HG03159 (cell line): ENCODE measurements around the gene RETN.
A peak's percentile ranks its signal among the peaks of the same experiment; 100 is the strongest.

Source experiments
- ATAC-seq: cut with Tn5 transposase; IDR thresholded peaks from one replicate; pipeline ENCODE4 v1.9.1; 2021; ENCODE audit warnings: mild to moderate bottlenecking, moderate library complexity; ENCODE audit not compliant: unreplicated experiment

The RETN gene

DNA sequence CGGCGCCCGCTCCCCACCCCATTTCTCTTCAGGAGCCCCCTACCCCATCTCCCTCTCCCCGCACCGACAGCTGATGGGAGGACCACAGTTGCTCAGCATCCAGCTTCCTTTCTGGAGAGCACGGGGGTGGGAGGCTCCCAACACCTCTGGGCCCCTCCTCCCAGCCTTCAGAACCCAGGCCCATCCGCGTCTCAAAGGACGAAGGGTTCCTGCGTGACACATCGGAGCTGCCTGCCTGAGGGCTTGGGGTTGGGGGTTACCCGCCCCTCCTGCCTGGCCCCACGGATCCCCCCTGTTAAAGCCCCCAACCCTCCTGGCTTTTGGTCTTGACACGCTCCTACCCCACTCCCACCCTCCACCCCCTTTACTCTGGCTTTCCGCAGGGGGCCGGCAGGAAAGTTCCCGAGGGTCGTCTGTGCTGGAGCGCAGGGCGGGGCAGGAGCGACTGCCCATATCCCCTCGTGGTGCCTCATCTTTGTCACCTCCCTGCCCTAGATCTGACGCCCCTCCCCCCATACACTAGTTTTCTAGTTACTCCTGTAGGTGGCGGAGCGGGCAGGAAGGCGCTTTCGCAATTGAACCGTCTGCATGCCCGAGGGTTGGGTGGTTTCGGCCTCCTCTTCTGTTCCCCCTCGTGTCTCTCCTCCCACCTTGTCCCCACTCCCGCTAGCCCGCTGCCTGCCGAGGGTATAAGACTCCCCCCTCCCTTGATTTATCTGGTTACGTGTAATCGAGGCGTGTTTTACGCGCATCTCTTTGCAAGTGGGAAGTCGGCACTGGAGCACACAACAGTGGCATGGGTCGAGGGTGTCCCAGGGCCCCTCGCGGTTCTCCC is 12.7 kb downstream of the RETN start:
- ATAC-seq = no peak

DNA sequence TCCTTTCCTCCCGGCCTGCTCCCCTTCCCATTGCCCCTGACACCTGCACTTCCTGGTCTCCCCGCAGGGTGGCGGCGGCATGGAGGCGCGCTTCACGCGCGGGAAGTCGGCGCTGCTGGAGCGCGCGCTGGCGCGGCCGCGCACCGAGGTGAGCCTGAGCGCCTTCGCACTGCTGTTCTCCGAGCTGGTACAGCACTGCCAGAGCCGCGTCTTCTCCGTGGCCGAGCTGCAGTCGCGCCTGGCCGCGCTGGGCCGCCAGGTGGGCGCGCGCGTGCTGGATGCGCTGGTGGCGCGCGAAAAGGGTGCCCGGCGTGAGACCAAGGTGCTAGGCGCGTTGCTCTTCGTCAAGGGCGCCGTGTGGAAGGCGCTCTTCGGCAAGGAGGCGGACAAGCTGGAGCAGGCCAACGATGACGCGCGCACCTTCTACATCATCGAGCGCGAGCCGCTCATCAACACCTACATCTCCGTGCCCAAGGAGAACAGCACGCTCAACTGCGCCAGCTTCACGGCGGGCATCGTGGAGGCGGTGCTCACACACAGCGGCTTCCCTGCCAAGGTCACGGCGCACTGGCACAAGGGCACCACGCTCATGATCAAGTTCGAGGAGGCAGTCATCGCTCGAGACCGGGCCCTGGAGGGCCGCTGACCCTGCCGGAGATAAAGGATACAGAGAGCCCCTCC is 13.5 kb downstream of the RETN start:
- ATAC-seq = no peak

DNA sequence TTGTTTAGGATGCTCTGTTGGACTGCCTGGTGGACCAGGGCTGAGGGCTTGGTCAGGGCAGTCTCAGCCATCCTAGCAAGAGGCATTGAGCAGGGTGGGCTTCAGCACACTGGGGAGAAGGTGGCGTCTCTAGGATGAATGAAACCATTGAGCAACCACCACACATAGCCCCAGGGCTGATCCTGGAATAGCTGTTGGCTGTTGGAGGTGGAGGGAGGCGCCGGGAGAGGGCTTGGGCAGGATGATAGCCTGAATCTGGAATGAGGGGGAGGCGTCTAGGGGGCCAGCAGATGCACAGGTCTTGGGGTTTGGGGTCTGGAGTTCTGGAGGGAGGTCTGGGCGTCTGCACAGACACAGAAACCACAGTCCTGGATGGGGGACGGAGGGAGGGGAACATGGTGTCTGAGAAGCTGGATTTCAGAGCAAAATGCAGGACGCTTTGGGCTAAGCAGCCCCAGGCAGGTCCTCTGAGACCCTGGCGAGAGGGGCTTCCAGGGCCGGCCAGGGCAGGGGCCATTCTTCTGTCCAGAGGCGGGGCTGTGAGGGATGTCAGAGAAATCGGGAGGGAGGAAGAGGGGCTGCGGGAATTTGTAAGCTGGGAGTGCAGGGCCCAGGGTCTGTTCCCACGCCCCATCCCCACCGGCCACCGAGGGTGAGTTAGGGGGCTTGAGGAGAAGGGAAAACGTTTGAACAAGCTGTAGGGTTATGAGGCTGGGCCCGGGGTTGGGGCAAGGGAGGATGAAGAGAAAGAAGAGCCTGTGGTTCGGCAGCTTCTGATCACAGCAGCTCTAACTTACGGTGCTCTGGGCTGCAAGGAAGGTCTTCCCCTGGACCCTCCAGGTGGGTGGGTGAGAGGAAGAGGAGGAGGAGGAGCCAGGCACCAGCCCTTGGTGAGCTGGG is 16.9 kb downstream of the RETN start:
- ATAC-seq = no peak

DNA sequence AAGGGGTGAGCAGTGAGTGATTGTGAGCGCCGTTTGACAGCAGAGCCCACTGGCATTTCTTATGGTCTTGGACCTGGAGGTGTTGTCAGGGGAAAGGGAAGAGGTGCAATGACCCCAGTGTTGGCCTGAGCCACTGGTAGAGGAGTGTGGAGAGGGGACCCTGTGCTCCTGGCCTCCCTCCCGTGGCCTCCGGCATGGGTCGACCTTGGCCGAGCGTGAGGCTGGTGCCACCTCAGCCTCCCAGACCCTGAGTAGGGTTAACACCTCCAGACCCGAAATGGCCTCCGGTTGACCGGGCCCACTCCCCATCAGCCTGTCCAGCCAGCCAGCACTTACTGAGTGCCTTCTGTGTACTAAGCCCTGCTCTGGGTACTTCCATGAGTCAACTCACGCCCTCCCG is 18.3 kb downstream of the RETN start:
- no peak for ATAC-seq

DNA sequence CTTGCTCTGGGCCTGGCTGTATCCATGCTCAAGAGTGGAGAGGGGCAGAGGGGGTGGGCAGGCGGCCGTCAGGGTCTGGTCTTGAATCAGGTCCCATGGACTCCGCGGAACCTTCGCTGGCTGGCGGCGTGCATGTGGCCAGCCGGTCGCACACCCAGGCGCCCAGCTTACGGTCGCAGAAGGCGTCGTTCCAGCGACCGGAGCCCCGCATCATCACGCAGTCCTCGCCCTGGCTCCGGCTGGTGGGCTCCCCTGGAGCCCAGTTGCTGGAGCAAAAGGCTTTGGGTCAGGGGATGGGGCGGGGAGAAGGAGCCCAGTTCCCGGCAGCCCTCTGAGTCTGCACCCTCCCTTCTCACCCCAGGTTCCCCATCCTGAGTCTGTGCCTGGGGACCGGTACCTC is 20.3 kb downstream of the RETN start:
- ATAC-seq = no peak

DNA sequence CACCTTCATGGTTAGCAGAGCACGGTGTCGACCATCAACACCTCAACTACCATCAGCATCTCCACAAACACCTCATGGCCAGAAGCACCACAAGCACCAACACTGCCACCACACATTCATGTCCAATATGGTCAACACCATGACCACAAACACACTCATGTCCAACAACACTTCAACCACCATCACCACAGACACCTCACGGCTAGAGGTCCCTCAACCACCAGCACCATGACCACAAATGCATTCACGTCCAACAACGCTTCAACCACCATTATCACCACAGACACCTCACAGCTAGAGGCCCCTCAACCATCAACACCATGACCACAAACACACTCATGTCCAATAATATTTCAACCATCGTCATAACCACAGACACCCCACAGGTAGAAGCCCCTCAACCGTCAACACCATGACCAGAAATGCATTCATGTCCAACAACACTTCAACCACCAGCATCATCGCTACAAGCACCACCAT is 22.0 kb downstream of the RETN start:
- no peak for ATAC-seq

DNA sequence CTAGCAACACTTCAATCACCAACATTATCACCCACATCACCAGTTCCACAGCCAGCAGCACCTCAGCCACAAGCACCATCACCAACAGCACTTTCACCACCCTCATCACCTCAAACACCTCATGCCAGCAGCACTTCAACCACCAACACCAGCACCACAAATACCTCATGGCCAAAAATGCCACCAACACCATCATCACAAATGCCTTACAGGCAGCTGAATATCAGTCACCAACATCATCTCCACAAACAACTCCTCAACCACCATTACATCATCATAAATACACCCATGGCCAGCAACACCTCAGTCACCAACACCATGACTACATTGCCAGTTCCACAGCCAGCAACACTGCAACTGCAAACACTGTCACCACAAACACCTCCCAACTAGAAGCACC is 22.6 kb downstream of the RETN start:
- ATAC-seq = no peak

DNA sequence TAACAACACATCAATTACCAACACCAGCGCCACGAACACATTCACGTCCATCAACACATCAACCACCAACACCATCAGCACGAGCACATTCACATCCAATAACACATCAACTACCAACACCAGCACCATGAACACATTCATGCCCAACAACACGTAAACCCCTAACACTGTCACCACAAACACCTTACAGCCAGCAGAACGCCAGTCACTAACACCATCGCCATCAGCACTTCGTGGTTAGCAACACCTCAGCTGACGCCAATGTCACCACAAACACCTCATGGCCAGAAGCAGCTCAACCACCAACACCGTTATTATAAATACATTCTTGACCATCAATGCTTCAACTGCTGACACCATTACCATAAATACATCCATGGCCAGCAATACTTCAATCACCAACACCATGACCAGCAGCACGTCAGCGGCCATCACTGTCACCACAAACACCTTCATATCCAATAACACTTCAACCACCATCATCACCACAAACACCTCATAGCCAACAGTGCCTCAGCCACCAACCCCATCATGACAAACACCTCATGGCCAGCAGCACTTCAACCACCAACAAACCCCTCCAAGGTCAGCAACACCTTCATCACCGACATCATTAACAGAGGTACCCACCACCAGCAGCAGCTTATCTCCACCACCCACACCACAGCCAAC is 23.7 kb downstream of the RETN start:
- ATAC-seq = no peak

DNA sequence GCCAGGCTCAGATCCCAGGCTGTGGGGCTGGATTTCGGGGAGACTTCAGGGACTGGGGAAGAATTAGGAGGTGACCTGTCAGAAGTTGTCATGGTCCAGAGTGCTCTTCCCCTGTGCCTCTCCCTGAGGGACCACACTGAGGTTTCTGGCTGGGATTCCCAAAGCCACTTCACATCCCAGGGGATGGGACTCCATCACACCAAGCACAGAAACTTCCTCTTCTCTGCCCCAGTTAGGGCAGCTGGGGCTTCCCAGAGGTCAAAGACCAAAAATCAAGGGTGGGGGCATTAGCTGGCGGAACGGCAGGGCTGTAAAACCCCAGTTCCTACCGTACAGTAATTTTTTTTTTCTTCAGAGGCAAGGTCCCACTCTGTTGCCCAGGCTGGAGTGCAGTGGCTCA is 25.6 kb downstream of the RETN start:
- ATAC-seq = no peak

DNA sequence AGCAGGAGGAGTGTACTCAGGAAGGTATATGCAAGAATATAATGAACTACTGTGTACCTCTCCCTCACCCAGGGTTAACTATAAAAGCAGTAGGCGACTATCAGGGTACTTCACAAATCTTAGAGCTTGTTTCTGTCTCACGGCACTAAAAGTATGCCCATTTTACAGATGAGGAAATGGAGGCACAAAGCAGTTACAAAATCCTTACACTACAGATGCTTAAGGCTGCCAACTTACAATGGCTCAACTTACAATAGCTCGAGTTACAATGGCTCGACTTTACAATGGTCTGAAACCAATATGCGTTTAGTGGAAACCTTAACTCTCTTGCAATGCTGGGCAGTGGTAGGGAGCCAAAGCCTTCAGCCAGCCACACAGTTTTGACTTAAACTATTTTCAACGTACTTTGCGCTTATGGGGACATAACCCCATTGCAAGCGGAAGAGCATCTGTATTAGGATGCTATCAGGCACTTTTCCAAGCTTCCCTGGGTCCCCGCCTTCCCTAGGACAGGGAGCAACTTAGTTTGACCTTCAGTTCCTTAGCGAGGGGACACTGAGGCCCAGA is 29.0 kb downstream of the RETN start:
- no peak for ATAC-seq

DNA sequence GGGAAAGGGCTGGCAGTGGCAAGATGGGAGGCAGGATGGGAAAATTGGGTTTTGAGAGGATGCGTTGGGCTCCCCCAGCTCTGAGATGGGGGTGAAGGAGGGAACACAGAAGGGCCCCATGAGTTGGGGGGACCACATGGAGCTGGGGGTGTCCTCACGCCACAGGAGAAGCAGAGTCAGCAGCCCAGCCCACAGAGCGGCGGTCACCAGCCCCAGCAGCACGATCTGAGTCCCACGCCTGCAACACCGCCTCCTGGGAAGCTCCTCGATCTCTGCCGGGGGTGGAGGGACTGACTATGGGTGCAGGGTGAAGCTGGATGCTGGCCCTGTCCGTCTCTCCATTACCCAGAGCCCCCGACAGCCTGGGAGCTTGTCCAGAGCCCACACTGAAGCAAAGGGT is 29.7 kb downstream of the RETN start:
- no peak for ATAC-seq

DNA sequence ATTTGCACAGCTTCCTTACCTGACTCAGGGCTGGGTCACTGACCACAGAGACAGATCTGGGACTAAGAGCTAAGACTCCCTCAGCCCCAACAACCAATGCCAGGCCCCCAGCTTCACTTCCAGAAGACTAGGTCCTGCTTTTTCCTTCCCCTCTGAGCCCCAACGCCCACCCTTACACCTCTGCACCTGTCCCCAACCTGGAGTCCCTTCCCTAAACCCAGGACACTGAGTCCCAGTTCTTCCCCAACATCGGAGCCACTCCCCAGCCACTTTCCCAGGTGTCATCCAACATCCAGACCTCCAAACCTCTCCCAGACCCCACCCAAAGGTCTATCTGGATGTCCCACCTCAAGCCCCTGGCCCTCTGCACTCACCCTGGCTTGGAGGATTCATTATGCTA is 30.2 kb downstream of the RETN start:
- no peak for ATAC-seq

DNA sequence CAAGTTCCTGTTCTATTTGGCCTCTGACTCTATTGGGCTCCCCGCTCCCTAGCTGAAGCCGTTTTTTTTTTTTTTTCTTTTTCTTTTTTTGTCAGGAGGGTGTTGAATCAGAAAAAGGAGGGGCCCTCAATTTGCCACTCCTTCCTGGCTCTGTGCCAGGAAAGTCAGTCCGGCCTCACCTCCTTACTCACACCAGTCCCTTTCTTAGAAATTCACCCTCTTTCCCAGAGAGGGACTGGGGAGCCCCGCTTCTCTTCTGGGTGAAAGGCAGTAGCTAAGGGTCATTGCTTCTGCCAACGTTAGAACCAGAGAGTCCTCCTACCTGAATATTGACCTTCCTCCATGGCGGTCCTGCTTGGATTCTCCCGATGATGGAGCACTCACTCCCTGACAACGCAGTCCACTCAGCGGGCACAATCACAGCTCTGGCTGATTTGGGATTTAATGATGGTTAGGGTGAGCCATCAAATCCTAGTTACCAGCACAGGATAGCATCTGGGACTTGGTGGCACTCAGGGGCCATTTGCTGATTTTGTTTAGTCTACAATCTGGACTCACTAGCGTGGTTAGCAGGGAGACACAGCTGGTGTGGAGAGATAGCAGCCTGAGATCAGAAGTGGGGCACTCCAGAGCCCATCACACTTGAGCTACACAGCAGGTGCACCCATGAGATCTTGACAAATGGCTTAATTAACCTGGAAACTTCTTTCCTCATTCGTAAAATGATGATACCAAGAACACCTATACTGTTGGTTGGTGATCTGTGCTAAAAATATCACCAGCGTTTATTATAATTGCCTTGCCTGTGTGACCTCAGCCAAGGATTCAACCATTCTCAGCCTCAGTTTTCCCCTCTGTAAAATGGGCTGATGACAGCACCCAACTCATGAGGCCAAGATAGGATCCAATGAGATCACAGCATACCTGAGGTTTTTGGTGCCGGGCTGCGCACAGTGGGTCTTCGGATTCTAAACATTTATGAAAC is 30.9 kb downstream of the RETN start:
- ATAC-seq = no peak

DNA sequence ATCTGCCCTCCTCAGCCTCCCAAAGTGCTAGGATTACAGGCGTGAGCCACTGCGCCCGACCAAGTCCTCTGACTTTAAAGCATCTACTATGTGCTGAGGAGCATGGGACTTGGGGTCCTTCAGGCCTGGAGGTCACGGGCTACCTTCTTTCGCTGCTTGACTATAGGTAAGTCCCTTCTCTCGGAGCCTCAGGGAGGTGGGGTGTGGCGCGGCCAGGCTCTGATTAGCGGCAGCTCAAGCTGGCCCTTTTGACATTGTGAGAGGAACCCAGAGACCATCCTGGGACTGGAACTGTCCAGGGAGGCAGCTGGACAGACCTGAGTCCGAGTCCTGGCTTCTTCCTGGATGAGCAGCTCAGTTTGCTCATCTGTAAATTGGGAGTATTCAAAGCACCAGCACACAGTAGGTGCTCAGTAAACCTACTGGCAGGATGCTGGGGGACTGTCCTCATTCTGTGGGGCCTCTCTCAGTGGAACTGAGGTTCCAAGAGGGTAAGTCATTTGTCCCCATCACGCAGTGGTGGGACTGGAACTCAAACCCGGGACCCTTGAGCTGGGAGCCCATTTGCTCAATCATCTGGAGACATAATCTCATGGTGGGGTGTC is 32.3 kb downstream of the RETN start:
- no peak for ATAC-seq

DNA sequence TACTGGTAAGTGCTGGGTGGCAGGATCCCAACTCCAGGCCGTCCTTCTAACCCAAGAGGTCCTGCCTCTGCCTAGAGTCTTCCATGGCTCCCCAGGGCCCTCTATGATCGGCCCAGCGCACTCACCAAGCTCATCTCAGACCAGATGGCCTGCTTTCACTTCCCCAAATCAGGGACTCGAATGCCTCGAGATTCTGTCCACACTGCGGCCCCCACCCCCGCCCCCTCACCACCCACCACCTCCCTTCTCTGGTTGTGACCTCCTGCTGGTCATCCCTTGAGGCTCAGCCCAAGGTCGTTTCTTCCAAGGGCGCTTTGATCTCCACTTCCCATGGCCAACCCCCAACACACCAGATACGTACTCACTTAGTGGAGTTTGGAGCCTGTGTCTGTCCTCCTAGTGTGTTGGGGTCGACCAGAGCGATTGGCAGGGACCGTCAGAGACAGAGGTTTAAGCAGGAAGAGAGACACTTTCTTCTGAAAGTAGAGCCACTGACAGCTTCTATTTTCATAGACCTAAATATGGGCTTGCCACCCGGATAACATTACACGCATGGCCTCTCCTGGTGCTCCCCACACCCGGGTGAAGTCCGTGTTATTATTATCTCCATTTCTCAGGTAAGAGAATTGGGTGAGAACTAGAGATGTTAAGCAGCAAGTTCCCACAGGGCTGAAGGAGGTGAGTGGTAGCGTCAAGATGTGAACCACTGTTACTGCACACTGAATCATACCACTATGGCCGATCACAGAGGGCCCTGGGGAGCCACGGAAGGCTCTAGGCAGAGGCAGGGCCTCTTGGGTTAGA is 33.0 kb downstream of the RETN start, which contains the start of gene FCER2:
Gene FCER2 (minus strand): TSS at position 478 of the 804 bp plus-strand sequence. CDS start 2,371 bp downstream, outside the sequence.
- ATAC-seq = peak; percentile 38

DNA sequence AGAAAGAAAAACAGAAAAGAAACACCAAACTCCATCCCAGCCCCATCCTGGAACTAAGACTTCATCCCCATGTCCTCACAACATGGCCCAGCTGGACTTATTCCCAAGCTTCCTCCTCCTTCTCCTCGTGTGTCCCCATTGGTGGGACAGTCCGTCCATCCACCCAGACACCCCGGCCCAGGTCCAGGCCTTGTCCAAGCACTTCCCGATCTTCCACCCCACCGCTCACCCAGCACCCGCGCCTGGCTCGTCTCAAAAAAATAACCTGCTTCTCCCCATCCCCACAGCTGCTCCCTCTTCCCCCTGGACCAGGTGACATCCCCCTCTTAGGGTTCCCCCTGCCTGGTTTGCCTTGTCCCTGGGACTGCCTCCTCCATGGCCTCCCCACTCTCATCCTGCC is 34.5 kb downstream of the RETN start:
- ATAC-seq = no peak

DNA sequence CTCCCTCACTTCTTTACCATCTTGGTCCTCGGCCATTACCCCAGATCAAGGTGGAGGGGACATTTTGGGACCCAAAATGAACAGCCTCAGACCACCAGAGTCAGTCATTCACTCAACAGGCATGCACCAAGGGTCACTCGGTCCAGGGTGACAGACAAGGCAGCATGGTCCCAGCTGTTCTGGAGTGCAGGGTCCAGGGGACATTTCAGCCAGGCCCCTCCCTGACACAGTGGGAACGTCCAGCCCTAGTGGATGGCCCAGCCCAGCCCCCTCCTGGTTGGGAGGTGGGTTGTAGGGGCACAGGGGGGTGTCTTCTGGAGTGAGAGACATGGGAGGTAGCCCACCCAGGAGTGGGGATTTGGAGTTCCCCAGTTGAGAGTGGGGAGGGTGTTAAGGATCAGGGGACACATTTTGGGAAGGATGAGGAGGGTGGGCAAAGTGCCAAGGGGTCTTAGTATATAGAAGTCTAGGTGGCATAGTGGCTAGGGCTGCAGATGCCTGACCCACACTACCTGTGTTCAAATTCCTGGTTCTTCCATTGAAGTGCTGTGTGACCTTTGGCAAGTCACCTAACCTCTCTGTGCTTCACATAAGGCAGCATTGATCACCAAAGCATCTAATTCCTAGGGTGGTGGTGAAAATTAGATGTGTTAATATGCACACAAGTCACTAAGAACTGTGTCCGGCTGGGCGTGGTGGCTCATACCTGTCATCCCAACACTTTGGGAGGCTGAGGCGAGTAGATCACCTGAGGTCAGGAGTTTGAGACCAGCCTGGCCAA is 35.6 kb downstream of the RETN start:
- no peak for ATAC-seq
